HG03354 (cell line): ENCODE results near the gene LYPD4.

Experiments used
- ATAC-seq: cut with Tn5 transposase; IDR thresholded peaks from one replicate; pipeline ENCODE4 v1.9.1; 2021; ENCODE audit warnings: mild to moderate bottlenecking; ENCODE audit not compliant: unreplicated experiment, poor library complexity, severe bottlenecking

LYPD4 gene, protein sequence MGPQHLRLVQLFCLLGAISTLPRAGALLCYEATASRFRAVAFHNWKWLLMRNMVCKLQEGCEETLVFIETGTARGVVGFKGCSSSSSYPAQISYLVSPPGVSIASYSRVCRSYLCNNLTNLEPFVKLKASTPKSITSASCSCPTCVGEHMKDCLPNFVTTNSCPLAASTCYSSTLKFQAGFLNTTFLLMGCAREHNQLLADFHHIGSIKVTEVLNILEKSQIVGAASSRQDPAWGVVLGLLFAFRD

DNA sequence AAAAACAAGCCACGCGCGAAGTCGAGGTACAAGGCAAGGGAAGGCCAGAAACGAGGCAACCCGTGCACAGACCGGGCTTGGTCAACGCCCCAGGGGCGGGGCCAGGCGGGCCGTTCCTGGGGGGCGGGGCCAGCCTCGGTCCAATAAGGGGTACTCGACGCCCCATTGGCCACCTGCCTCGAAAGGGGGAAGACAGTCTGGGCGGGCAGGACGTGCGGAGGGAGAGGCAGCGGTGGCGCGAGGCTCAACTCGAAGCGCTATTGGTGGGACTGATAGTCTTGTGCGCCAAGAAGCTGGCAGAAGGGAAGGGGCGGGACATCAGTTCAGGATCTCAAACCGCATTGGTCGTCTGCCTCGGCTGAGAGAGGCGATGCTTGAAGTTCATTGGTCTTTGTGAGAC lies at the start of gene LYPD4:
LYPD4 (minus strand) TSS at position 83 of the 400 bp plus-strand sequence. CDS start 5,398 bp downstream, outside the sequence.
- no peak for ATAC-seq

DNA sequence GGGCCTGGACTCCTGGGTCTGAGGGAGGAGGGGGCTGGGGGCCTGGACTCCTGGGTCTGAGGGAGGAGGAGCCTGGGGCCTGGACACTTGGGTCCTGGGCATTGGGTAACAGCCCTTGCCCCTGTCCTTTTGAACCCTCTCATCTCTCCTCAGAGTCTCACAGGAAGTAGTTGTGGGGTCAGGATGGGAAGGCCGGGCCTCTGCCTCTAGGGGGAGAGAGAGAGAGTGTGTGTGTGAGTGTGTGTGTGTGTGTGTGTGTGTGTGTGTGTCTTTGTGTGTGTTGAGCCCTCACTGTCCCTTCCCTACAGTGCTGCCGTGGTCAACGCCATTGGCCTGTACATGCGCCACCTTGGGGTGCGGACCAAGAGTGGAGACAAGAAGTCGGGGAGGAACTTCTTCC lies 49.4 kb upstream of the LYPD4 start:
- no peak for ATAC-seq

- ATAC-seq, result no peak
These were observed 47.9 kb upstream of the LYPD4 start for GRCh38 chr19:41892173-41892902.

DNA sequence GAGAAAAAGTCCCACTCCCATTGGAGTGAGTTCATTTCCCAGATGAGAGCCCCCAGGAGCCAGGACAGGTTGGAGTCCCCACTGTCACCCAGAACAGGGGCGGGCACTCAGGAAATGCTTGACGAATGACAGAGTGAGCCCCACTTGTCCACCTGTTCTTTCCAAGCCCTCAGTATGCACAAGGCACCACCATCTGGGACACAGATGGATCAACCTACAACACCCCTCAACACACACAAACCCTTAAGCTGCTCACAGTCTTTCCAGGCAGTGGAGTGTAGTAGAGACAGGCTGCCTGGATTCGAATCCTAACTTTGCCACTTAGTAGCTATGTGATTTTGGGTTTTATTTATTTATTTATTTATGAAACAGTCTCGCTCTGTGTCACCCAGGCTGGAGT lies 46.5 kb upstream of the LYPD4 start:
- no peak for ATAC-seq

DNA sequence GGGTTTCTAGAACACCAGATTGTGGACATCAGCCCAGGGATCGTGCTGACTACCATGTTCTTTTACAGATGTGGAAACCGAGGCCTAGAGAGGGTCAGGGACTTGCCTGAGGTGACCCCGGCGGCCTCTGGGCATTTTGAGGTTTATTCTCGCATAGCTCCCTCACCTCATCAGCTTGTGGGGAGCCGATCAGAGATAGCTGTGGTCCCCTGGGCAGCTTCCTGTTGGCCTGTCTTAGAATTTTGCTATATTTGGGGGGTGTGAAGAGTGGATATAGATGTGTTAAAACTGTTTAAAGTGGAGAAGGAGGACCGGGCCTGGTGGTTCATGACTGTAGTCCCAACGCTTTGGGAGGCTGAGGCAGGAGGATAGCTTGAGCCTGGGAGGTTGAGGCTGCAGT lies 45.4 kb upstream of the LYPD4 start:
- no peak for ATAC-seq

DNA sequence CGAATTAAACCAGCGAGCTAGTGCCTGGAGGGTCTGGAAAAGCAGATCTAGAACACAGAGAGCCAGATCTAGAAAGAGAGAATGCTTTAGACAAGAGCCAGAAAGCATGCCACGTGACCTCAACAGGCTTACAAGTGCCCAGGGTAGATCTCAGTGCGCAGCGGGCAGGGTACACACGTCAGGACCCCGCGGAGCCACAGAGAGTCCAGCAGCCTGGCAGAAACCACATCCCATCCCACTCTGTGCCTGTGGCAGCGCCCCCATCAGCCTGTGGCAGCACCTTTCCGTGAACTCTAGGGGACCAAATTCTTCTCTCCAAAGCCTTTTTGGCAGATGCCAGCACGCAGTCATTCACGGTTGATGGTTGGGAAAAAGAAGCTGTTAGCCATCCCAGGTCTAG lies 44.4 kb upstream of the LYPD4 start:
- no peak for ATAC-seq

- no peak for ATAC-seq
These were observed 43.4 kb upstream of the LYPD4 start for GRCh38 chr19:41887711-41888382.

DNA sequence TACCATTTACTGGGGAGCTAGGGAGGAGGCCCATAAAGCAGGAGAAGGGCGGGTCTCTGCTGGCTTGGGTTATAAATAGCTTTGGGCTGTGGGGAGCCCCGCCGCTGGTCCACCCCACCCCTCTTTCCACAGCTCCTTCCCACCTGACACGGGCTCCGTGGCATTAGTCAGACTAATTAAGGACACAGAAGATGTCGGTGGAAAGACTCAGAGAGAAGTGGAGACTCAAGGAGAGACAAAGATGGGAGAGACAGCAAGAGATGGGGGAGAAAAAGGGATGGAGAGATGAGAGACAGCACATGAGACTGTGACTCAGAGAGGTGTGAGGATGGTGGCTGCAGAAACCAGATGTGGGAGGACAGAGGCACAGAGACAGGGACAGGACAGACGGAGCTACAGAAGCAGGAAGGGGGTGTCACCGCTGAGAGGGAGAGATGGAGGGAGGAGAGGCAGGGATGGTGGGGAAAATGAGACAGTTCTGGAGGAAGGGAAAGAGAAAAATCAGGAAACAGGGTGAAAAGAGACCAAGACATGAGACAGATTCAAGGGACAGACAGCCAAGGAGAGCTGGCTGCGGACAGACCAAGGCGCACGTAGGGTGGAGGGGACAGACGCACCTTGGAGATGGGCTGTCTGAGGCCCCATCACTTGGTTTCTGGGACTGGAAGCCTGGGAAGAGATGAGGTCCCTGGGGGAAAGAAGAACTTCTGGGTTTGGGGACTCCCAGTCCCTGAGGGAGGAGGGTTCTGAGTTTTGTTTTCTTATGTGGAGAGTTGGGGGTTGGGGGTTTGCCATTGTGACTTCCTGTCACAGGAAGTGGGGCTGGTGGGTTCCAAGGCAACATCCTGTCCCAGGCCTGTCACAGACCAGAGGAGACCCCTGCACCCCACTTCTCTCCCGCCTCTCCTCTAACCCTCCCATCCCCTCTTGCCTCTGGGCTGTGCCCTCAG lies 42.6 kb upstream of the LYPD4 start:
- no peak for ATAC-seq

DNA sequence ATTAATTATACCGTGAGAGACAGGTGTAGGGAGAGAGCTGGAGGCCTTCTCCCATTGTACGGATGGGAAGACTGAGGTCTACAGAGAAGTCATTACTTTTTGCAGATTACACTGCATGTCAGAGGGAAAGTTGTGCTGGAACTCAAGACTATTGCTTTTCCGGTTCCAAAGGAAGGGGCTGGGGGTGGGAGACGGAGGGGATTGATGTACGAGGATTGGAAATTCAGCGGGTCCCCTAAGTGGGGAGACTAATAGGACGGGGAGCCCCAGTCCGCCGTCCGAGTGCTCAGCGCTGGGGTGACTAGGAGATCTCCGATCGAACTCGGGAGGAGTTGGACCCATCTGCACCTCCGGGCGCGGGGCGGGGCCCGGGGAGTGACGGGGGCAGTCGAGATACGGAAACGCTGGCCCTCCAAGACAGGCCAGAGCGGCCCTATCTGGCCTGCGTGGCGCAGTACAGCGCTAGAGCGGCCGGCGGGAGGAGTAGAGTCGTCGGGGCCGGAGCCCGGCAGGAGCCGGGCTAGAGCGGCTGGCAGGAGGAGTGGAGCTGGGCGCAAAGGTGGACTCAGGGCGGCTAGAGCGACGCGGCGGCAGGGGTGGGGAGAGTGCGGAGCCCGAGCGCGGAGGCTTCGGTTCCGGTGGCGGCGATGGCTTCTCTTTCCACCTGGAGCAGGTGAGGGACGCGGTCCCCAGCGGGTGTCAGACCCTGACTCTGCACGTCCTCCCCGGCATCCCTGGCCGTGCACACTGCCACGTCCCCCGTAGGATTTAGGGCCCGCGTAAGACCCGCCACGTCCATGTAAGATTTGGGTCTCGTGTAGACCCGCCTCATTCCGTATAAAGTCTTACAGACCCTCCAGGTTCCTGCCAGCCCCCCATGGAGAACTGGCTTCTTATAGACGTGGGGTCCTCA lies 39.6 kb upstream of the LYPD4 start:
- ATAC-seq, result peak; percentile 73

GRCh38 chr19:41883463-41883820 lies 39.0 kb upstream of the LYPD4 start:
- ATAC-seq, result no peak

DNA sequence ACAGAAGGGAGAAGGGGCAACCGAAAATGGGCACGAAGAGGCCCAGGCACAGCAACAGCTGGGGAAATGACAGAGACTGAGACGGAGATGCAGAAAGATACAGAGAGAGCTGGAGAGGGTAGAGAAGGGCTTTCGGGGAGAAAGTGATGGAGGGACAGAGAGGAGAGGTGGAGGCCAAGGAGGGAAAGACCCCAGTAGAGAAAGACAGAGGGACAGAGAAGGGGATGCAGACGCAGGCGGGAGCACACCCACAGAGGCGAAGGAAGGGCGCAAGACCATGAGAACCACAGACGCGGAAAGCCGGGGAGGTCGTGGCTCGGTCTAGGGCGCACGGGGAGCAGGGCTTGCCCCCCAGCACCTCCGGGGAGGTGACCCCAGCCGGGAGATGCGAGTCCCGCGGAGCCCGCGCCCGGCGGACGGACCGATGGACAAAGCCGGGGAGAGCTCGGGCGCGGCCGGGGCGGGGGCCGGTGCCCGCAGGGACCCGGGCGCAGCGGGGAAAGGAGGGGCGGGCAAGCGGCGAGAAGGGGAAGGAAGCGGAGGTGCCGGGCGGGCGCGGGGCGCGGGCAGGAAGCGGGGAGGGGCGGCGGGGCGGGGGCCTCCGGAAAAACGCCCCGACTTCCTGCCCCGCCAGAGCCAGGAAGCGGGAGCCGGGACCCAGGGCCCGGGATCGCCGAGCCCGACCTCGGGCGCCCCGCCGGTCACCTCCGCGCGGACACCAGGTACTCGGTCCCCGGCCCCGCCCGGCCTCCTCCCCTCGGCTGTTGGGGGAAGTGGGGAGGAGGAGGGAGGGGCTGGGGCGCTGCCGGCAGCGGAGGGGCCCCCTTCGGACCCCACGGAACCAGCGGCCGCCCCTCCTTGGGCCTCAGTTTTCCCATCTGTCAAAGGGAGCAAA lies 38.3 kb upstream of the LYPD4 start, which contains the start of gene ARHGEF1:
ARHGEF1 (plus strand) TSS at position 617 of the 895 bp plus-strand sequence. CDS start 4,899 bp downstream, outside the sequence.
- ATAC-seq, result peak; percentile 23

DNA sequence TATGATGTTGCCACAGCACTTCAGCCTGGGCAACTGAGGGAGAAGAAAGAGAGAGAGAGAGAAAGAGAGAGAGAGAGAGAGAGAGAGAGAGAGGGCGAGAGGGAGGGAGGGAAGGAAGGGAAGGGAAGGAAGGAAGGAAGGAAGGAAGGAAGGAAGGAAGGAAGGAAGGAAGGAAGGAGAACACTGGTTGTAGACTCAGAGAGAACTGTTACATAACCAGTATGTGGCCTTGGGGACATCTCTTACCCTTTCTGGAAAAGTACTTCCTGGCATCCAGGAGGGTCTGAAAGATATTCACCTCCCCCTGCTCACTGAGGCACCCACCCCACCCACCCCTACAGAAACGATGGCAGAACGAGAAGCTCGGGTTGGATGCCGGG lies 35.8 kb upstream of the LYPD4 start:
- no peak for ATAC-seq

- ATAC-seq, result no peak
These were observed 35.3 kb upstream of the LYPD4 start for GRCh38 chr19:41879670-41880328.

DNA sequence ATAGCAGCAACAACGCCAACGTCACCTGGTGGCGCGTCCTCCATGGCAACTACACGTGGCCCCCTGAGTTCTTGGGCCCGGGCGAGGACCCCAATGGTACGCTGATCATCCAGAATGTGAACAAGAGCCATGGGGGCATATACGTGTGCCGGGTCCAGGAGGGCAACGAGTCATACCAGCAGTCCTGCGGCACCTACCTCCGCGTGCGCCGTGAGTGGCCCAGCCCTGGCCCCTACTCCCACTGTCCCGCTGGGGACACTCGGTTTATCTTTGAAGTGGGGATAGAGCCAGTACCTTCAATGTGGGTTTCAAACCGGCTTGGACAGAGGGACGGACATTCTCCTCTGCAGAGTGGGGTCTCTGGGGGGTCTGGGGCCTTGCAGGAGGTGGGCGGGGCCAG lies 34.6 kb upstream of the LYPD4 start:
- ATAC-seq, result no peak

DNA sequence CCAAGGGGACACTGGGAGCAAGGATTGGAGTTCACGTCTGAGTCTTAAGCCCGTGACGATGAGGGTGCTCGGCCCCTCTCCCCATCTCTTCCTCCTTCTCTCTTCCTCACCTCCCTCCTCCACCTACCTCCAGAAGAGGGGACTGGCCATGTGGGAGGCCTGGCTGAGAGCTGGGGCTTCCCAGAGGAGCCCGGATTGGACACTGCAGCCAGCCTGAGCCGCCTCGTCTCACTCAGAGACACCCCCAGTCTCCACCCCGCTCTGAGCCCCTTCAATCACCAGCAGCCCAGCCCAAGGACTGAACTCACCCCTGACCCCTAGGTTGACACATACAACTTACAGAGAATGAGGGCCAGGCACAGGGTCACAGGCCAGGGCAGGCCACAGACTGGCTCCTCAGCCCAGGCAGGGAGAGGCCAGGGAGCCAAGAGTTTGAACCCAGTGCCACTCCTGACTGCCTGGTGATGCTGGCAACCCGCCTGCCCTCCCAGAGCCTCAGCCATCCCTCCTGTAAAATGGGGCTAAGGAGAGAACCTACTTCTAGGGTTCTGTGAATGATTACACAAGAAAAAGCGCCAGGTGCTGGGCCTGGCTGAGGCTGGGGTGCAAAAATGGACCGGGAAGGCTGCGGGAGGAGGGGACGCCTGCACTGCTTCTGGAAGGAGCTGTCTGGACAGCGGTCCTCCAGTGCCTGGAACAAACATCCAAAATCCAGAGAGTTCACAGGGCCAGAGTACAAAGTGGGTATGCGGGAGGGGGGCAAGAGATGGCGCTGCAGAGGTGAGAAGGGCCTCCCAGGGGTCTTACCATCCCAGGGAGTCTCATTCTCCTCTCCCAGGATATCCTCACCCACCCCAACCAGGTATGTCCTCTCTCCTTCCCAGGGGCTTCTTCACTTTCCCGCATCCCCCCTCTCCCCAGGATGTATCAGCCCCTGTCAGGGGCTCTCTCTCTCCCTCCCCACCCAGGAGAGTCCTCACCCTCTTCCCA lies 33.7 kb upstream of the LYPD4 start:
- peak; percentile 1 for ATAC-seq
